ENCODE measurements around the gene RNGTT.
"Not testable (repeated sequence)": the region's sequence is repeated elsewhere in the genome, so short reads cannot be mapped to it uniquely, and the experiment has no call there.

The RNGTT gene

GRCh38 chr6:88963139-88964090, at the start of gene RNGTT:
Gene RNGTT, minus strand, starts transcription at chr6:88963618. Its CDS starts 209 bp downstream, at chr6:88963409.
- peak; percentile 97 to 98 for DNase-seq

- no peak for DNase-seq
Measured at GRCh38 chr6:89011436-89011835, 48.0 kb upstream of the RNGTT start.

GRCh38 chr6:89010825-89011224, 47.4 kb upstream of the RNGTT start:
- no peak for DNase-seq

GRCh38 chr6:89009624-89010059, 46.2 kb upstream of the RNGTT start:
- DNase-seq: peak in 1 of 2 donors; percentile 56

GRCh38 chr6:89008815-89009374, 45.5 kb upstream of the RNGTT start:
- DNase-seq: no peak

GRCh38 chr6:89008001-89008814, 44.8 kb upstream of the RNGTT start:
- no peak for DNase-seq

- DNase-seq: no peak
Measured at GRCh38 chr6:89007209-89008000, 44.0 kb upstream of the RNGTT start.

- DNase-seq: no peak
Measured at GRCh38 chr6:89002523-89002922, 39.1 kb upstream of the RNGTT start.

GRCh38 chr6:88997327-88997726, 33.9 kb upstream of the RNGTT start:
- no peak for DNase-seq

- DNase-seq: no peak
Measured at GRCh38 chr6:88992741-88993552, 29.5 kb upstream of the RNGTT start.

GRCh38 chr6:88989215-88989614, 25.8 kb upstream of the RNGTT start:
- DNase-seq: no peak

GRCh38 chr6:88987922-88988321, 24.5 kb upstream of the RNGTT start:
- no peak for DNase-seq

- no peak for DNase-seq
Measured at GRCh38 chr6:88985901-88986300, 22.5 kb upstream of the RNGTT start.

GRCh38 chr6:88984606-88985005, 21.2 kb upstream of the RNGTT start:
- no peak for DNase-seq

- DNase-seq: no peak
Measured at GRCh38 chr6:88984152-88984551, 20.7 kb upstream of the RNGTT start.

GRCh38 chr6:88983532-88983931, 20.1 kb upstream of the RNGTT start:
- DNase-seq: peak in 1 of 2 donors; percentile 4

- DNase-seq: not testable (repeated sequence)
Measured at GRCh38 chr6:88983129-88983528, 19.7 kb upstream of the RNGTT start.

GRCh38 chr6:88982720-88983119, 19.3 kb upstream of the RNGTT start:
- peak; percentile 11 to 70 for DNase-seq

- no peak for DNase-seq
Measured at GRCh38 chr6:88975369-88975768, 12.0 kb upstream of the RNGTT start.

- no peak for DNase-seq
Measured at GRCh38 chr6:88972504-88973423, 9.3 kb upstream of the RNGTT start.

Data from CD4-positive, alpha-beta T cell treated with Interleukin-1 beta for 1 hour (primary cell).